Measurements from ENCODE around the gene XG.
"Not testable (repeated sequence)": the region's sequence is repeated elsewhere in the genome, so short reads cannot be mapped to it uniquely, and the experiment has no call there.

XG gene

DNA sequence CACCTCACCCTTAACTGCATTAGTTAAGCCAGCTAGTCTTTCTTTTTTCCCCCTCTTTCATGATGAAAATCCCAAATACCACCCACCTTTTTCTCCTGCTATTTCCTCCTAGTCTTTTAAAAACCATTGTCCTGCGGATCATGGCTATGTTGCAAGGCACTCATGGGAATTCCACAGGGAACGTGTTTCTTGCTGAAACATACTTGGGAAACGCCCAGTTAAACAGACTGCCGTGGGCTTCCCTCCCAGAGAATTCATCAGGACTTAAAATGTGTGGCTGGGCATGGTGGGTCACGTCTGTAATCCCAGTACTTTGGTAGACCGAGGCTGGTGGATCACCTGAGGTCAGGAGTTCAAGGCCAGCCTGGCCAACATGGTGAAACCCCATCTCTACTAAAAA lies 32.2 kb downstream of the XG start:
- Histone ChIP-seq H3K4me3 (no peak overlapping the region), H3K27ac (no peak overlapping the region)
- DNase-seq (ENCODE audit: low spot score): no peak
- TF ChIP-seq, protein P1, sequence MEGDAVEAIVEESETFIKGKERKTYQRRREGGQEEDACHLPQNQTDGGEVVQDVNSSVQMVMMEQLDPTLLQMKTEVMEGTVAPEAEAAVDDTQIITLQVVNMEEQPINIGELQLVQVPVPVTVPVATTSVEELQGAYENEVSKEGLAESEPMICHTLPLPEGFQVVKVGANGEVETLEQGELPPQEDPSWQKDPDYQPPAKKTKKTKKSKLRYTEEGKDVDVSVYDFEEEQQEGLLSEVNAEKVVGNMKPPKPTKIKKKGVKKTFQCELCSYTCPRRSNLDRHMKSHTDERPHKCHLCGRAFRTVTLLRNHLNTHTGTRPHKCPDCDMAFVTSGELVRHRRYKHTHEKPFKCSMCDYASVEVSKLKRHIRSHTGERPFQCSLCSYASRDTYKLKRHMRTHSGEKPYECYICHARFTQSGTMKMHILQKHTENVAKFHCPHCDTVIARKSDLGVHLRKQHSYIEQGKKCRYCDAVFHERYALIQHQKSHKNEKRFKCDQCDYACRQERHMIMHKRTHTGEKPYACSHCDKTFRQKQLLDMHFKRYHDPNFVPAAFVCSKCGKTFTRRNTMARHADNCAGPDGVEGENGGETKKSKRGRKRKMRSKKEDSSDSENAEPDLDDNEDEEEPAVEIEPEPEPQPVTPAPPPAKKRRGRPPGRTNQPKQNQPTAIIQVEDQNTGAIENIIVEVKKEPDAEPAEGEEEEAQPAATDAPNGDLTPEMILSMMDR (IDR thresholded peaks at IDR 0.05): no peak

DNA sequence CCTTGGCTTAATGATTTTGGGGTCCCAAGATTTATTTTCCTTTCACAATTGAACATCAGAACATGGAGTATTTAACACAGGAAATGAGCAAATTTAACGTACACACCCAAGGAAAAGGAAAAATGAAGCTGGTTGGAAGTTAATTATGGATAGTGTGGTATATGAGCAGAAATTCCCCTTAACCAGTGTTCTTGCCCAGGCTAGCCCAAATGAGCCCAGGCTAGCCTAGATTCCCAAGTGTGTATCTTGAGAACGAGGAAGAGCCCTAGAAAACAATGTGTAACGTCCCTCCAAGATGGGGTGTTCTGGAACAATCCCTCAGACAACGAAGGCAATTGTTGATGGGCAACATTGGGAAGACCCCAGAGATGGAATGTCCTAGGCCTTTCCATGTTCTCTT lies 33.7 kb downstream of the XG start:
- TF ChIP-seq, protein P1 (IDR thresholded peaks at IDR 0.05): no peak
- H3K27ac ChIP-seq: no peak overlapping the region
- no peak for DNase-seq (ENCODE audit: low spot score)
- H3K4me3 ChIP-seq: no peak overlapping the region

DNA sequence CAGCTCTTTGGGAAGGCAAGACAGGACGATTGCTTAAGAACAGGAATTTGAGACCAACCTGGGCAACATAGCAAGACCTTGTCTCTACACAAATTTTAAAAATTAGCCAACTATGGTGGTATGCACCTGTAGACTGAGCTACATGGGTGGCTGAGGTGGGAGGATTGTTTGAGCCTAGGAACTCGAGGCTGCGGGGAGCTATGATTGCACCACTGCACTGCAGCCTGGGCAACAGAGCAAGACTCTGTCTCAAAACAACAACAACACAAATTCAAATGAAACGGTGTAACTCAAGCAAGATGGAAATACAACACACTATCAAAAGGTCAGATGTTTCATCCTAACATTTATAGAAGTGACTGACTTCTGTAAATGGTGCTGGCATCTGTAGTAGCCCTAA lies 37.1 kb downstream of the XG start:
- TF ChIP-seq, protein P1 (IDR thresholded peaks at IDR 0.05): no peak
- no peak for DNase-seq (ENCODE audit: low spot score)
- Histone ChIP-seq H3K27ac (no peak overlapping the region), H3K4me3 (no peak overlapping the region)

DNA sequence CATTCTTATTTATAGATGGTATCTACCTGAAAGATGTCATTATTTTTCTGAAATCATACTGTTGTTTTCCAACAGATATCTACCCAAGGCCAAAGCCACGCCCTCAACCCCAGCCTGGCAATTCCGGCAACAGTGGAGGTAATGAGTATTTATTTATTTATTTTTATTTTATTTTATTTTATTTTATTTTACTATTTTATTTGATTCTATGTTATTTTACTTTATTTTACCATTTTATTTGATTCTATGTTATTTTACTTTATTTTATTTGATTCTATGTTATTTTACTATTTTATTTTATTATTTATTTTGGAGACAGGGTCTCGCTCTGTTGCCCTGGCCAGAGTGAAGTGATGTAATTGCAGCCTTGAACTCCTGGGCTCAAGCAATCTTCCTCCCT lies 37.7 kb downstream of the XG start:
- TF ChIP-seq, protein P1 (IDR thresholded peaks at IDR 0.05): no peak
- Histone ChIP-seq H3K4me3 (no peak overlapping the region), H3K27ac (no peak overlapping the region)
- no peak for DNase-seq (ENCODE audit: low spot score)

DNA sequence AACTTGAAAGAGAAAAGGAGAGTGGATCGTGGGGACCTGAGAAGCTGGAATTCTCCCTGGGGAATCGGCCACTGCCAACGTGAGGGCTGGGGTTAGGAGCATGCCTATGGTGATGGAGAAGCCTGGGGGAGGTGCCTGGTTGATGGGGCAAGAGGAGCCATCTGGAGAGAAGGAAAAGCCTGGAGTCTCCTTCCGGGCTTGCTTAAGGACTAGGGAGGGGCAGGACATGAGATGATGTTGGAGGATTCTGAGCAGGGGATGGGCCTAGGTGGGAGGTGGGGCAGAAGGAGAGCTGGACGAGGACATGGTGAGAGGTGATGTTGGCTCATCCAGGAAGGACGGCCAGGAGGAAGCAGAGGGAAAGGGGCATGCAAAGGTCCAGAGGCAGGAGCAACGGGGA lies 41.9 kb downstream of the XG start:
- Histone ChIP-seq H3K27ac (no peak overlapping the region), H3K4me3 (no peak overlapping the region)
- no peak for DNase-seq (ENCODE audit: low spot score)
- TF ChIP-seq, protein P1 (IDR thresholded peaks at IDR 0.05): no peak

DNA sequence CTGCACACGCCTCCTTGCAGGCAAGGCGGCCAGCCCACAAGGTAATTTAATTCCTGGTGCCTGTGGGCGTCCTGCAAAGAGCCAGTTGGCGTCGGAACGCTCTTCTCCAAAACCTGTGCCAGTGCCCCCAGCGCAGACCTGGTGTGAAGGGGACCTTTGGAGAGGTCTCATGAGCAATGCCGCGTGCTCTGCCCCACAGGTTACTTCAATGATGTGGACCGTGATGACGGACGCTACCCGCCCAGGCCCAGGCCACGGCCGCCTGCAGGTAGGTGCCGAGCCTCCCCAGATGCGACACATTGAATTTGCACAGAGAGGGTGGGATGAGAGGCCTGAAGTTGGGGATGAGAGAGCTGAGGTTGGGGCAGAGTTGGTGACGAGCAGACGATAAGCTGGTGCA lies 42.5 kb downstream of the XG start:
- Histone ChIP-seq H3K4me3 (no peak overlapping the region), H3K27ac (no peak overlapping the region)
- DNase-seq (ENCODE audit: low spot score): no peak
- TF ChIP-seq, protein P1 (IDR thresholded peaks at IDR 0.05): no peak

DNA sequence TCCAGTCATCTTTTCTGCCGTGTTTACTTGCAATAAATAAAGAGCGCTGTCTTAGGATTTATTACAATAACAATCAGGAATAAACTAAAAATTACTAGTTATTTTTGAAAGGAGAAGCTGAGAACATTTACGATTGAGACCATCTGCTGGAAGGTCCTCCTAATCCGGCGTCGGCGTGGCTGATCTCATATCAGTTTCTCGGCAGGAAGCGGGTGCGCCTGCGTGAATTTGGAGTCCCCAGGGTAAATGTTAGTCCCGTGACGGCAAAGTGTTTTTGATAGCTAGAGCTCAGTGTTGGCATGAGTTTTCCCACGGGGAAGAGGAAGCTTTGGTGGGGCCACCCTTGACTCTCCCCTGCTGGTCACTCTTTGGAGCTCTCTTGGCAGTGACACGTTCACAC lies 45.0 kb downstream of the XG start:
- DNase-seq (ENCODE audit: low spot score); H3K4me3 ChIP-seq; H3K27ac ChIP-seq: not testable (repeated sequence)

DNA sequence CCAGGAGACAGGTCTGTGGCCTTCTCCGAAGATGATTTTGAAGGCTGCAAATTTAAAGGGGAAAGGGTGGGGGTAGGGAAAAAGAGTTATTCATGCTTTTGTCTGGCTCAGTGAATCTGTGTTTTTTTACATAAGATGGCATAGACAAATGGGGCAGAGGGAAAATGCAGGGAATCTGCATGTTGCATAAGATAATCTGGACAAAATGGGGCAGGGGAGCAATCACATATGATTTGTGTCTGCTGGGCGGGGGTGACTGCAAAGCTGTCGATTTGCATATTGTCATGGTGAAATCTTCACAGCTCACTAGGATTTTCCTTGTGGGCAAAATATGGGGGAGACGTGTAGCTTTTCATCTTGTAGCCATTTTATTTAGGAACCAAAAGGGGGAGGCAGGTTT lies 47.5 kb downstream of the XG start:
- peak; percentile 17 for DNase-seq (ENCODE audit: low spot score)
- Histone ChIP-seq H3K27ac (no peak overlapping the region), H3K4me3 (no peak overlapping the region)
- TF ChIP-seq, protein P1 (IDR thresholded peaks at IDR 0.05): no peak

DNA sequence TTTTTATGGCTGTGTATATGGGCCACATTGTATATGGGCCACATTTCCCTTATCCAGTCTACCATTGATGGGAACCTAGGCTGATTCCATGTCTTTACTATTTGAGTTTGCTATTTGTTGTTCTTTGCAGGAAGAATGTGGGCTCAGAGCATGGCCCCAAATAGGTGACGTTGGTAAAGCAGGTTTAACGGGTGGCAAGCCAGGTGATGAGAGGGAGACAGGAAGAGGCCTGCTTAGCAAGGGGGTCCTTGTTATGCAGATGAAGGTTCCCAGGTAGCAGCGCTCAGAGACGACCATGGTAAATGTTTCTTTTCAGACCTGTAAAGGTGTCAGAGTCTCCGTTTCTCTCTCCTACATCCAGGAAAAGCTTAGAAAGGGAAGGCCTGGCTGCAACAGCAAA lies 48.1 kb downstream of the XG start:
- H3K4me3 ChIP-seq; H3K27ac ChIP-seq; DNase-seq (ENCODE audit: low spot score): not testable (repeated sequence)

All from coronary artery (tissue), 2 donors.